ENCODE results near the gene SIPA1L3.

GRCh38 chr19:38162632-38163031, 255.6 kb downstream of the SIPA1L3 start:
- TF ChIP-seq EP300 (conservative IDR thresholded peaks at IDR 0.05; ENCODE audit: poor library complexity, severe bottlenecking) = no peak
- TF ChIP-seq CTCF (IDR thresholded peaks at IDR 0.05; ENCODE audit: poor library complexity, severe bottlenecking) = no peak

Measured in neural cell (in vitro differentiated cells).